ENCODE results near the gene SMG6.
"Not testable (repeated sequence)": the region's sequence is repeated elsewhere in the genome, so short reads cannot be mapped to it uniquely, and the experiment has no call there.

SMG6 gene

DNA sequence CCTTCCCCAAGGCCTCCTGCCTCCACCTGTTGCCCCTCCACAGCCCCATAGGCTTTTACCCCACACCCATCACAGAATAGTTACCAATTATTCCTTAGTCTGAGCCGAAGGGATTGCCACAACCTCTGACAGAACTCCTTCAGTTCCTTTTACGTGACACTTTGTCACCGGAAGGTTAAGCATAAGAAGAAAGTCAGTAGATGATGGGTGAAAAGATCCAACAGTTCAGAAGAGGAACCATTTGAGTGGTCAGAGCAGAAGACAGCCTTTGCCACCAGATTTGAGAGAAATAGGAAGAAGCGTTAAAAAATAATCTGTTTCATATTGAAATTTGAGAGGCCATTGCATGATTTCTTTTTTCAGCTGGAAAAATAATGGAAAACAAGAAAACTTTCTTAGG lies 1.3 kb upstream of the SMG6 start:
- DNase-seq (ENCODE audit: low spot score), result no peak

DNA sequence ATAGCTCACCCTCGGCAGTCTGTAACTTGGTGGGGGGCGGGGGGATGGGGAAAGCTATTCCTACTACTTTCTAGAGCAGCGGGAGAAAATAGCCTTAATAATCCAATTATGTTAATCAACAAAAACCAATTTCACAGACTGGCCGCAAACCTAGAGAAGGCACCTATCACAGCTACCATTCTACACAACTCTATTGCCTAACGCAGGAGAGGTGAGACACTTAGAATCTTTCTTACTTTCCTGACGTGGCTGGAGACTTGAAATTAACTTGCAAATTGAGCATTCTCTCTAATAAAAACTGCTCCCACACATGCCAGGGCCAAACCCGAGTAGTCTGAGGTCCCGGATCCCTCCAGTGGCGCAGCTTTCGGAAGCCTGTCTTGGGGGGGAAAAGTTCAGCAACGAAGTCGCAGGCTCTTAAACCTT lies 794 bp downstream of the SMG6 start:
- no peak for DNase-seq (ENCODE audit: low spot score)

DNA sequence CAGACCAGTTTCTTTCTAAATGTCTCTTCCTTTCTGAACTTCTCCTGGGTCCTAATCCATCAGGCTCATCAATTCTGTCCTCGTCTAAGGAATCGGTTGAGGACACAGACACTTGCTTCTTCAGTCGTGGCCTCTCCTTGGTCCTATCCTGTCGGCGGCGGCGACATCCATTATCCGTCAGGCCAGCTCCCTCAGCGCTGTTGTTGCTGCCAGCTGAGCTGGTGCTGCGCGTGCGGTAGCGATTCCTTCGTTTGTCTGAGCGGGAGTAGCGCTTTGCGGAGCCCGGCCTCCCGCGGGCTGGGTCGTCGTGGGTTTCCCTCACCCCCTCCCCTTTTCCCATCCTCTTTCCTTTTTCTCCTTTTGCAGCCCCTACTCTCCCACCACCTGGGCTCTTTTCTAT lies 3.8 kb downstream of the SMG6 start:
- DNase-seq (ENCODE audit: low spot score), result no peak

DNA sequence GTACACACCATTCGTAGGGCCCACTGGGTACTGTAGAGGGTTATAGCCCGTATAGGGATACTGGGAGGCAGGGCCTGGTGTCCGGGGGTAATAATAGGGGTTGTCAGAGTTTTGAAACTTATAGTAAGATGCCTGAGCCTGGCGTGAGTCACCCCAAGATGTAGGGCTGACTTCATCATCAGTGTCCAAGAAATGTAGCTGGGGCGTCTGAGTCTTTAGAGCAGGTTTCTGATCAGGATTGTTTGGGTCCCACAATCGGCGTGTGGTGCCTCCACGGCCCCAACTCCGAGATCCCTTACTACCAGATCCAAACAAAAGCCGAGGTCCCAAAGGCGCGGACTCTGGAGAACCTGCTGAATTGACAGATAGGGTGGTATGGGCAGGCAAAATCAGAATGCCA lies 4.4 kb downstream of the SMG6 start:
- no peak for DNase-seq (ENCODE audit: low spot score)

DNA sequence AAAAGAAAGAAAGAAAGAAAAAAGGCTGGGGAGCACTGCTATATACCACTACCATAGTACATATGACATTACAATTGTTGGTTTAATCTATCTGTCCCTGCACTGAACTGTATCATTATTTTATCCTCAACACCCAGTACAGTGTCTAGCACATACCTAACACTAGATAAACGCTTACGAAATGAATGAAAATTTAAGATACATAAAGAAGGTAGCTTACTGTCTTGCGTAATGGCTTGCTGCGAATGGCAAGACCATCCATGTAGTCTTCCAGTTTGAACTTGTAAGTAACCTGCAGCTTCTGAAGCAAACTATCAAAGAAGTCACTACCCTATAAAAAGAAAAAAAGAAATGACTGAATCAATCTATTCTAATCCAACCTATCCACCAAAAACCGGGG lies 6.6 kb downstream of the SMG6 start:
- no peak for DNase-seq (ENCODE audit: low spot score)

DNA sequence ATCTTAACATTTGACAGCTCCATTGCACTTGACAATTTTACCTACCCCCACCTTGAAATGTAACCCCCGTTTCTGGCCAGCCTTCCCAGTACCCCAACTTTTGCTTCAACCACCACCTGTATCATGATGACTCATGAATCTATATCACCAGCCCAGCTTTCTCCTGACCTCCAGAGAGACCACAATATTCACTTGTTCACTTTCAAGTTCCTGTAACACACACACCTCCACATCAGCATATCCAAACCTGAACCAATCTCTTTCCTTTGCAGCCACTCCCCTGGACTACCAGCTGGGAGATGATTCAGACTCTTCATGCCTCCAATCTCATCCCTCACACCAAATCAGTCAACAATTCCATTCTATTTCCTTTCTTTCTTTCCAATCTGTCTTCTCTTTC lies 8.0 kb downstream of the SMG6 start:
- DNase-seq (ENCODE audit: low spot score), result peak; percentile 25

DNA sequence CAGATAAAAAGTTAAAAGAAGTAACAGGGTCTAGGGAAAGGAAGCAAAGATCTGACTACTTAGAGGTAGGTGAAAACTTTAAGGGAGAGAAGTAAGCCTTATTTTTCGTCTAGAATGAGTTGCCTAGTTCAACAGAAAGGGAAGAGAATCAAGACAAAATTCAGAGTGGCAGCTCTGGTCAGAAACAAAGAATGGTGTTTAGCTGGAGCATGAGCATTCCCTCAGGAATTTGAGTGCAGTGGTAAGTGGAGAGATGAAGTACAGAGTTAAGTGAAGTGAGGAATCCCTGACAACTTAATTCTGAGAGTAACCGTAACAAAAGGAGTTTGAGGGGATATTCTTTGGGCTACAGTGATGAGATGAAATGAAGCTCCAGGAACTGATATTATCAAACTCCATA lies 11.5 kb downstream of the SMG6 start:
- no peak for DNase-seq (ENCODE audit: low spot score)

DNA sequence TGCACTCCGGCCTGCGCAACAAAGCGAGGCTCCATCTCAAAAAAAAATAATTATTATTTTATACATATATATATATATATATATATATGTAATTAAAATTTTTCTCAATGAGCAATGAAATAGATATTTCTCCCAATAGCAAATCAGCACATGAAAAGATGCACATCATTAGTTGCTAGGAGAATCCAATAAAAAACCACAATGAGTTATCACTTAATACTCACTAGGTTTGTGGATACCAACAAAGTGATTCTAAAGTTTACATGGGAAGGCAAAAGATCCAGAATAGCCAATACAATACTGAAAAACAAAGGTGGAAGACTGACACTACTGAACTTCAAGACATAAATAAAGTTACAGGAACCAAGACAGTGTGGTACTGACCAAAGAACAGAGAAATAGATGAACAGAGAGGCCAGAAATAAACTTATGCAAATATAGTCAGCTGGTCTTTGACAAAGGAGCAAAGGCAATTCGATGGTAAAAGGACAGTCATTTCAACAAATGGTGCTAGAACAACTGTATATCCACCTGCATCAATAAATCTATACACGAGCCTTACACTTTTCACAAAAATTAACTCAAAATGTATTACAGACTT lies 13.6 kb downstream of the SMG6 start:
- DNase-seq (ENCODE audit: low spot score), result no peak

DNA sequence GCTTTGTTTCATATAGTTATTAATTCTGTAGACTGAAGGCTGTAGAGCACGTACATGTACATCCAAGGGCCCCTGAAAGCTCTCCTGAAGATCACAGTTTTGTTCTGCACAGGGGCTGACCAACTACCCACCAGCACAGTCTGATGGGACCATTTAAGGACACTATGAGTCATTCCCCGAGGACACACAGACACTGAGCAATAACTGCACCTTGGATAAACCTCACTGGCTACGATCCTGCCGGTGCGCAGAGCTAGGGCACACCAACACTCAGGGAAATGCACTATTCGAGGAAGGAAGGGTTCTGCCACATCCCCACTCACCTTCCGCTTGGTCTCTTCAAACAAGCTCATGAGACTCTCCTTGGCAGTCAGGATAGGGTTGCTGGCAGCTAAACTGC lies 20.3 kb downstream of the SMG6 start:
- DNase-seq (ENCODE audit: low spot score), result no peak

DNA sequence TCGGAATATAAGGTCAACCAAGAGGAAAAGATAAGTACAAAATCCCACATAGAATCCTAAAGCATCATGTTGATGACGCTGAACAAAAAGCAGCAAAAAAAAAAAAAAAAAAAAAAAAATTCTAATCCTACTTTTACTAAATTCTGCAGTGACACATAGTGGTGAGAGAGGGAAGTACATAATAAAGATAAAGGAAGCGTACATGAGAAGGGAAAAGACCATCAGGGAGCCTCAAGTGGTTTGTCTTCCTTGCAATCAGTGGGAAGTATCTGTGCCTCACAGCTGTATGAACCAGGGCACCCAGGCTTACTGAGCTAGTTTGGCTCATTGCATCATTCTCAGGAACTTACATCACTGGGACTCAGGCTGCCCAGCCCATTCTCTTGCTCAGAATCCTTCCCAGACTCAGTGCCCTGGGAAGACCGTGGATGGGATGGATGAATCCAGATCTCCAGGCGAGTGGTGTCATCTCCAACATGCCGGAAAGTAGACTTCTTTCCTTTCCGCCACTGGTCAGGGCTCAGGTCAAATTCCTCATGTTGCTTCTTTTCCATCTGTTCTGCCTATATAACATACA lies 21.2 kb downstream of the SMG6 start:
- peak; percentile 53 for DNase-seq (ENCODE audit: low spot score)

DNA sequence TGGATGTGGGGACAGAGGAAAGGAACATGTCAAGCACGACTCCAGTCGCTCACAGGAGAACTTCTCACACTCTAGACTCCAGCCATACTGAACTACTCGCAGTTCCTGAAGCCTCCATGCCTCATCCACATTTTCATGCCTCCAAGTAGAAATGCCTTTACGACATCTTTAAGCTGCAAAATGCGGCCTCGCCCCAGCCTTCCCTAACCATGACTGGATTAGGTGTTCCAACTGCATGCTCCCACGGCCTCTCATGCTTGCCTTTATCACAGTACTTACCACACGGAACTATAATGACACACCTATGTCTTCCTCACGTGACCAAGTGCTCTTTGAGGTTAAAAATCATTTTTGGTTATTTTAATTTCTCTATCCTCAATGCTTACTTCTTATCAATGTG lies 23.9 kb downstream of the SMG6 start:
- DNase-seq (ENCODE audit: low spot score), result no peak

DNA sequence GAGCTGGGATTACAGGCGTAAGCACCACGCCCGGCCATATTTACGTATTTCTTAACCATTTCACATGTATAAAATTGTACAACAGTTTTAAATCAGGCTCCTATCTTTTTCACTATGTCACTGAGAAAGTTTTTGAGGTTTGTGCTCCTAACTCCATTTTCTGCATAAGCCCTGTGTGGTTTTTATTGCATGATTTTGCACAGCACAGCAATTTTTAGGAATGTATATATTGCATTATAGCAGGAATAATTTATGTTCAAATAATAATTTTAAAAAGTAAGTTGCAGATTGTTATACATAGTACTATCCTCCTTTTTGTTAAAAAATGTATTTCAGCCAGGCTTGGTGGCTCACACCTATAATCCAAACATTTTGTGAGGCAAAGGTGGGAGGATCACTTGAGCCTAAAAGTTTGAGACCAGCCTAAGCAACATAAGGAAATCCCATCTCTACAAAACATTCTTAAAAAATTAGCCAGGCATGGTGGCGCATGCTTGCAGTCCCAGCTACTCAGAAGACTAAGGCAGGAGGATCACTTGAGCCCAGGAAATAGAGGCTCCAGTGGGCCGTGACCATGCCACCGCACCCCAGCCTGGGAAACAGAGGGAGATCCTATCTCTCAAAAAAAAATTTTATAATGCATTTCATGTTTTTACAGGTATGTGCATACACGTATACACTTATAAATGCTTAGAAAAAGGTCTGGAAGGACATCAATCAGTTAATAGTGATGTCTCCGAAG lies 26.0 kb downstream of the SMG6 start:
- no peak for DNase-seq (ENCODE audit: low spot score)

DNA sequence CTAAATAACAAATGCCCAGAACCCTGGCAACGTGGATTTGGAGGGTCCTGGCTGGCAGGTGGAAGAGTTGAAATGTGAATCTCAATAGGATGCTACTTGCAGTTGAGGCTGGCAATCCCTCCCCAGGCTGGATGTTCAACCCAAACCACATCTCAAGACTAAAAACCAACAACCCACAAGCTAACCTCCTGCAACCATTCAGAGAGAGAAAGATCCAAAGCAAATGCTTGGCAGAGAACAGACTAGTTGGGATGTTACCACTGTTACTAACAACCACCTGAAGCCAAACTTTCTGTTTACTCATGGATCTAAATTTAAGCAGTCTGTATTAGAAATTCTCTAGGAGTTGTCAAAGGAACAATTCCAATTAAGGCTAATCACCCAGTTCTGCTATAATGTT lies 27.9 kb downstream of the SMG6 start:
- no peak for DNase-seq (ENCODE audit: low spot score)

DNA sequence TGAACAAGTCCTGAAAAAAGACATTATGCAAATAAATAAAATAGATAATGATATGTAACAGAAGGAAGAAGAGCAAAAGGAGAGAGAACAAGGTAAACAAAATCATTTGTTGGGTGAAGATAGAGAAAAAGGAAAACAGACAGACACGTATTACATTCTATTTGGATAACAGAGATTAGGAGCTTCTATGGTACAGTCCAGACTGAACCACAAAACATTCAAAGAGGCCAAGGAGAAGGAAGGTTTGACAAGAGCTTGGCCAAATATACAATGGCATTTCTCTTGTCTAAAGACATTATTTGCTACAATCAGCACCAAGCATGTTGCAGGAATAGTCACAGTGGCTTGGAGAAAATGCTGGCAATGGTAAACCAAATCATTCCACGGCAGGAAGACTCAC lies 29.2 kb downstream of the SMG6 start:
- DNase-seq (ENCODE audit: low spot score), result no peak

DNA sequence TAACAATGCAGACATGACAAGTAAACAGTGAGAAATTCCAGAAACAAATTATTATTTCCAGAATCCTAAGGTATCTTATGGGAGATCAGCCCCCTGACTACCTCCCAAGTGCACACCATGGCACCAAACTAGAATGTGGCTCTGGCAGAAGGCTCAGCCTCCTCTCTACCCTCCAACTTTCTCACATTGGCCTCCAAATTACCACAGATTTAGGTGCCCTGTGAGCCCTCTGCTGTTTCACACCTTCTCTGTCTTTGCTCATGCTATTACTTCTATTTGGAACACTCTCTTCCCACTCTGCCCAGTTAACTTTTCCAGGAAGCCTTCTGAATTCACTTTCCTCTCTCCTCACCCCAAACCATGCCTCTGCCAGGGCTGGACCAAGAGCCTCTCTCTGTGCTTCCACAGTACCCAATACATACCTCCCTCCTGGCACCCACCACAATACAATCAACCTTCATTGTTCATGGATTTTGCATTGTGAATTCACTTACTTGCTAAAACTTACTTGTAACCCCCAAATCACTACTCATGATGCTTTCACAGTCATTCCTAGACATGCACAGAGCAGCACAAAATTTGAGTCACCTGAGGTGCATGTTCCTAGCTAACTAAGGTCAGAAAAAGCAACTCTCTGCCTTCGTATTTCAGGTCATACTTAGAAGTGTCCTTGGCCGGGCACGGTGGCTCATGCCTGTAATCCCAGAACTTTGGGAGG lies 31.4 kb downstream of the SMG6 start:
- peak; percentile 44 for DNase-seq (ENCODE audit: low spot score)

DNA sequence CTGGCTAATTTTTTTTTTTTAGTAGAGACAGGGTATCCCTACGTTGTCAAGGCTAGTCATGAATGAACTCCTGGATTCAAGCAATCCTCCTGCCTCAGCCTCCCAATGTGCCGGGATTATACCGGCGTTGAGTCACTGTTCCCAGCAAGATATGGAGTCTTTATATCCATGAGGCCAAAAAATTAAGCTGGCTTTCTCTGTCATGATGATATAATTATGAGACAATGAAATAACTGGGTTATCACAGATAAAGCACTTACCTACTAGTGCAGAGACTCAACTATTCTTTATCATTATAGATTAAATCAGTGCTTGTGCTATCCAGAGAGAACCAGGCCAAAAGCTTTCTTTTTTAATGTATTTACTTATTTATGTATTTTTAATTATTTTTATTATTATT lies 36.2 kb downstream of the SMG6 start:
- DNase-seq (ENCODE audit: low spot score), result no peak

DNA sequence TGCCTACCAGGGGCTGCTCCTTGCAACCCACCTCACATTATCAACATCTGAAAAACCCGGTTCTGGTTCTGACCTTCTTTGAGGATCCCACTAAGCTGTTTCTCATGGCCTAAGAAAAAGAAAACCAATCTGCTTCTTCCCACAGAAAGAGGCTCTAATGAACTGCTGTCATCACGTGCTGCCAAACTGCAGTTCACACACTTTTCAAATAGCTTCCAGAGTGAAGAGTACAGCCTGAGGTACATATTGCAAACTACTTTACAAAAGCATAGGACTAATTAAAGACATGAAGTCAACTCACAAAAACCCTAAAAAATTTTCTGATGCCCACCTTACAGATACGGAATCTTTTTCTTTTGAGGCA lies 36.7 kb downstream of the SMG6 start:
- no peak for DNase-seq (ENCODE audit: low spot score)

DNA sequence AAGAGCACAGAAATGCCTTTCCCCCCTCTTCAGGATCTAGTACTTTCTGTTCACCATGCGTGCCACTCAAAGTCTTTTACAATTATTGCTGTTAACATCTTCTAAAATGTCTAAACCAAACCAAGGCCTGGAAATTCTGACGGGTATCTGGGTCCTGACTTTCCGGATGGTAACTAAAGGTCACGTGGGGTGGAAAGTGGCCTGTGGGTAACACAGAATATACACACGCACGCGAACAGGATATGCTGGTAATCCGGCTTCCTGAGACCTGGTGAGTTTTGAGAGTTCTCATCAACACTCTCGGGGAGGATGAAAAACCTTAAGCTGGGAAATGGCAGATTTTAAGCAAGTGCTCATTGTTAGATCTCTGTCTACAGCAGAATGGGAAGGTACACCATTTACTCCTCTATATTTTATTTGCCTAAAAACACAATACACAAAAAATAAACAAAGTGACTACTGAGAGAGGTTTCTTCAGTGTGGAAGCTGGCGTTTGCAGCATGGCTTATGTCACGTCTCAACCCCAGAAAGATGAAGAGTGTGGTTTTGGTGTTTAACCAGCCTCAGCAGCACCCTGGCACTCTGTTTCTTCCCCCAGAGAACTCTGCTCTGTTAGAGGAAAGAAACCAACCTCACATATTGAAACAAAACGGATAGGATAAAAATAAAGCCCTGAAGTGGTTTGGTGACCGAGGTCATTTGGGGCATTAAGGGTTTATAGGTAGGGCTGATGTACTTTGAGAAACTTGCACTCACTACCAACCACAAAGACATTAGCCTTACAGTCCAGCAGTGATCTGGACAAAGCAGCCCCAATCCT lies 37.3 kb downstream of the SMG6 start:
- DNase-seq (ENCODE audit: low spot score), result peak; percentile 94

DNA sequence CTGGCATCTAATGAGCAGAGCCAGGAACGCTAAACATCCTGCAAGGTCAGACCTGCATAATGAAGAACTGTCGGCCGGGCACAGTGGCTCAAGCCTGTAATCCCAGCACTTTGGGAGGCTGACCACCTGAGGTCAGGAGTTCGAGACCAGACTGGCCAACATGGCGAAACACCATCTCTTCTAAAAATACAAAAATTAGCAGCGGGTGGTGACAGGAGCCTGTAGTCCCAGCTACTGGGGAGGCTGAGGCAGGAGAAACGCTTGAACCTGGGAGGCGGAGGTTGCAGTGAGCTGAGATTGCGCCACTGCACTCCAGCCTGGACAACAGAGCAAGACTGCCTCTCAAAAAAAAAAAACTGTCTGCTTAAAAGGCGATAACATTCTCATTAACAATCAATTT lies 38.4 kb downstream of the SMG6 start:
- DNase-seq (ENCODE audit: low spot score), result not testable (repeated sequence)

DNA sequence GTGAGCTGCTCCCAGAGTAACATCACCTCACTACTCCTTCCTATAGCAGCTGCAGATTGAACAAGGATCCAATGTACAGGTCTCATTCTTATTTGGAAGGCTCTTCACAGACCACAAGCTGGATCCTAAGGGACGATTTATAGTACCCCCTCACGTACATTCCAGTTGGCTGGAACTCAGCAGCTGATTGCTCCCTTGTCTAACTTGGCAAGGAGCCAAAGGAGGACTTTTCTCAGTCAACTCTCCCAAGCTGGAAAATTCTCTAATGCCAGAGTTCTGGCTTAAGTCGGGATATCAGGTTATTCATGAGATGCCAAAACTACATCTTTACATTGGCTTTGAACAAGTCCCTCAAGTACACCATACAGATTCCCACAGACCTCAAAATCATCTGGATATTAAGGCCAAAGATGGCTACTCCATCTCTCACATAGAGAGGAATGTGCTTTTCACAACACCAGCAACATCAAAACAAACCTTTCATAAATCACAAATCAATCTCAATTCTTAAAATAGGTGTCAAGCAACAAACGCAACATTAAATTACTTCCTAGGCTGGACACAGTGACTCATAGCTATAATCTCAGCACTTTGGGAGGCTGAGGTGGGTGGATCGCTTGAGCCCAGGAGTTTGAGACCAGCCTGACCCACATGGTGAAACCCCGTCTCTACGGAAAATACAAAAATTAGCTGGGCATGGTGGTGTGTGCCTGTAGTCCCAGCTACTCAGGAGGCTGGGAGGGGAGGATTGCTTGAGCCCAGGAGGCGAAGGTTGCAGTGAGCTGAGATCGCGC lies 39.3 kb downstream of the SMG6 start:
- DNase-seq (ENCODE audit: low spot score), result no peak
